GM12872 (cell line): Measurements from ENCODE around the gene TRABD2A.

Experiments used
- CTCF ChIP-seq: IDR thresholded peaks from 3 replicates; pipeline ENCODE4 v1.5.1; 2011; ENCODE audit warnings: low read depth, mild to moderate bottlenecking, low read length, moderate library complexity; ENCODE audit not compliant: insufficient read depth

Gene TRABD2A

GRCh38 chr2:84918430-84918829 lies 37.5 kb upstream of the TRABD2A start:
- TF ChIP-seq CTCF = no peak

GRCh38 chr2:84914334-84914733 lies 33.5 kb upstream of the TRABD2A start:
- TF ChIP-seq CTCF = no peak

GRCh38 chr2:84912984-84913383 lies 32.1 kb upstream of the TRABD2A start:
- no peak for TF ChIP-seq CTCF

GRCh38 chr2:84911135-84911678 lies 30.3 kb upstream of the TRABD2A start:
- no peak for TF ChIP-seq CTCF

- no peak for TF ChIP-seq CTCF
Measured at GRCh38 chr2:84908948-84909713, 28.2 kb upstream of the TRABD2A start.

- no peak for TF ChIP-seq CTCF
Measured at GRCh38 chr2:84906900-84907714, 26.2 kb upstream of the TRABD2A start.

GRCh38 chr2:84906108-84906899 lies 25.4 kb upstream of the TRABD2A start:
- no peak for TF ChIP-seq CTCF
